Common myeloid progenitor, CD34-positive (primary cell): ENCODE data around the gene TMEM135.
"Not testable (repeated sequence)": the region's sequence is repeated elsewhere in the genome, so short reads cannot be mapped to it uniquely, and the experiment has no call there.

ENCODE experiments used
- CTCF ChIA-PET: fragments of 350-600 bp; sonication (Branson Sonifier 250); formaldehyde crosslinking; loops from one replicate; lab custom pipeline; 2021; ENCODE audit warnings: antibody characterized with exemption; lab: Charles Lee
- POLR2A ChIA-PET: fragments of 350-600 bp; sonication (Branson Sonifier 250); formaldehyde crosslinking; loops from one replicate; lab custom pipeline; 2021; ENCODE audit warnings: antibody characterized with exemption; lab: Charles Lee
- DNase-seq, 3 donors: peaks; one replicate each; pipeline versions ENCODE4 v3.0.0 to v3.0.0-alpha.2; 2013
- H3K27ac ChIP-seq, 2 experiments: 1 replicate in 1 of 2; 2 replicates in 1 of 2; pipeline ENCODE4 v1.7.0; 2013; ENCODE audit warnings: inconsistent platforms in 2 of 2, low read length in 2 of 2, mild to moderate bottlenecking in 2 of 2, low read depth in 1 of 2, moderate library complexity in 1 of 2; ENCODE audit not compliant: severe bottlenecking in 2 of 2, insufficient read depth in 1 of 2, poor library complexity in 1 of 2
- H3K27me3 ChIP-seq, 5 experiments: replicated peaks in 2 of 5; 1 replicate in 3 of 5; 2 replicates in 2 of 5; pipeline versions ENCODE4 v1.6.1 to v1.7.0; 2013; ENCODE audit warnings: low read length in 4 of 5, mild to moderate bottlenecking in 2 of 5, moderate library complexity in 2 of 5, inconsistent platforms in 1 of 5; ENCODE audit not compliant: insufficient read depth in 5 of 5, control insufficient read depth in 4 of 5
- H3K36me3 ChIP-seq, 4 experiments: 1 replicate in 2 of 4; 2 replicates in 2 of 4; pipeline versions ENCODE4 v1.6.1 to v1.7.0; 2013; ENCODE audit warnings: low read length in 3 of 4, control low read depth in 1 of 4, mild to moderate bottlenecking in 1 of 4; ENCODE audit not compliant: control insufficient read depth in 4 of 4, insufficient read depth in 4 of 4
- H3K4me1 ChIP-seq, 4 experiments: 1 replicate in 3 of 4; 2 replicates in 1 of 4; pipeline versions ENCODE4 v1.6.1 to v1.7.1; 2013; ENCODE audit warnings: low read length in 3 of 4, mild to moderate bottlenecking in 3 of 4, control low read depth in 1 of 4, inconsistent platforms in 1 of 4, moderate library complexity in 1 of 4; ENCODE audit not compliant: control insufficient read depth in 4 of 4, insufficient read depth in 4 of 4; ENCODE audit errors: control extremely low read depth in 1 of 4
- H3K4me3 ChIP-seq, 7 experiments: 1 replicate in 4 of 7; 2 replicates in 3 of 7; pipeline versions ENCODE4 v1.5.1 to v1.7.0; 2013; ENCODE audit warnings: mild to moderate bottlenecking in 7 of 7, low read length in 6 of 7, moderate library complexity in 6 of 7, inconsistent platforms in 2 of 7, low read depth in 2 of 7, control low read depth in 1 of 7; ENCODE audit not compliant: insufficient read depth in 4 of 7, control insufficient read depth in 1 of 7; ENCODE audit errors: extremely low read depth in 1 of 7
- H3K9me3 ChIP-seq, 5 experiments: 1 replicate in 4 of 5; 2 replicates in 1 of 5; pipeline versions ENCODE4 v1.6.1 to v1.7.1; 2013; ENCODE audit warnings: low read length in 4 of 5, mild to moderate bottlenecking in 2 of 5, inconsistent platforms in 1 of 5, low read depth in 1 of 5, moderate library complexity in 1 of 5; ENCODE audit not compliant: control insufficient read depth in 4 of 5, insufficient read depth in 2 of 5; ENCODE audit errors: control extremely low read depth in 1 of 5
- WGBS: methylation state at CpG from one replicate; pipeline ENCODE4 v1.1.5; 2013; ENCODE audit not compliant: insufficient coverage; 5-methylcytosine and 5-hydroxymethylcytosine counted together

TMEM135 gene

GRCh38 chr11:86996953-86997570 lies 40.7 kb upstream of the TMEM135 start:
- ChIA-PET POLR2A (interaction anchor here (0.7 kb wide), 1 partner anchor 881 kb away, joined by 3 read pairs; no protein-coding TSS in a partner anchor), CTCF (interaction anchor here (0.6 to 1.6 kb wide), 4 partner anchors 11 to 265 kb away, joined by 3 to 4 read pairs (median 3); no protein-coding TSS in a partner anchor)
- Histone ChIP-seq H3K9me3 (no peaks in the 10 kb centered on the region), H3K27ac (no peak overlapping the region), H3K36me3 (no peaks in the 10 kb centered on the region), H3K4me3 (no peak overlapping the region), H3K4me1 (no peaks in the 10 kb centered on the region), H3K27me3 (no peaks in the 10 kb centered on the region)
- 100% methylated on average over 1 of the region's 1 CpG for WGBS
- no peak for DNase-seq

GRCh38 chr11:86999388-86999787 lies 38.3 kb upstream of the TMEM135 start:
- no peak for DNase-seq
- H3K27ac ChIP-seq = peak overlapping the region in 1 of 2 experiments; percentile 75
- 100% methylated on average over 1 of the region's 1 CpG for WGBS
- no peaks in the 10 kb centered on the region for H3K36me3 ChIP-seq
- no peaks in the 10 kb centered on the region for H3K9me3 ChIP-seq
- CTCF ChIA-PET = no interaction called here
- H3K27me3 ChIP-seq = no peaks in the 10 kb centered on the region
- POLR2A ChIA-PET = interaction anchor here (0.9 kb wide), 1 partner anchor 14 kb away, joined by 4 read pairs; no protein-coding TSS in a partner anchor
- no peak overlapping the region for H3K4me3 ChIP-seq
- no peaks in the 10 kb centered on the region for H3K4me1 ChIP-seq

GRCh38 chr11:86999859-87000753 lies 37.6 kb upstream of the TMEM135 start:
- H3K36me3 ChIP-seq = no peaks in the 10 kb centered on the region
- H3K27ac ChIP-seq = peak overlapping the region in 1 of 2 experiments; percentile 75
- no peak overlapping the region for H3K4me3 ChIP-seq
- H3K9me3 ChIP-seq = no peaks in the 10 kb centered on the region
- ChIA-PET CTCF (no interaction called here), POLR2A (interaction anchor here (0.9 kb wide), 1 partner anchor 13 kb away, joined by 4 read pairs; no protein-coding TSS in a partner anchor)
- no peaks in the 10 kb centered on the region for H3K4me1 ChIP-seq
- 72% methylated on average over 3 of the region's 5 CpGs for WGBS
- no peaks in the 10 kb centered on the region for H3K27me3 ChIP-seq
- DNase-seq = no peak

DNA sequence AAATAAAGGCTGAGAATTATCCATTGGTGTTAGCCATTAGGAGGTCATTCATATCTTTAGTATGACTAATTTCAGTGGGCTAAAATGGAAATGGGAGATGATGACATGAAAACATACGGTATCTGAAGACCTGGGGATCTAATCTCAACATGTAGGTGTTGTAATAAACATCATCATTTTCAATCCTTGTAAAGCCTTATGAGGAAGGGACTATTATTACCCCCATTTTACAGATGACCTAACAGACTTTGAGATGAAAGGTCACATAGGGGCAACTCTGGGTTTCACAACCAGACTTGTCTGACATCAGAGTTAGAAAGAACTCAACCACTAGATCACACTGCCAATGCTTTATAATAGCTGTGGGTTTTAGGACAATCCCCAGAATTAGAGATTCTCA lies 34.8 kb upstream of the TMEM135 start:
- H3K4me3 ChIP-seq = no peak overlapping the region
- H3K27me3 ChIP-seq = no peaks in the 10 kb centered on the region
- CTCF ChIA-PET = interaction anchor here (1.4 kb wide), 1 partner anchor 8 kb away, joined by 4 read pairs; no protein-coding TSS in a partner anchor
- no peaks in the 10 kb centered on the region for H3K36me3 ChIP-seq
- no peak overlapping the region for H3K27ac ChIP-seq
- POLR2A ChIA-PET = no interaction called here
- DNase-seq = no peak
- WGBS = no CpG with 5 or more reads among the region's 1 CpG
- H3K9me3 ChIP-seq = no peaks in the 10 kb centered on the region
- no peaks in the 10 kb centered on the region for H3K4me1 ChIP-seq

GRCh38 chr11:87004281-87004680 lies 33.5 kb upstream of the TMEM135 start:
- CTCF ChIA-PET = interaction anchor here (1.4 kb wide), 1 partner anchor 9 kb away, joined by 4 read pairs; no protein-coding TSS in a partner anchor
- H3K27me3 ChIP-seq, H3K4me1 ChIP-seq, H3K9me3 ChIP-seq, H3K27ac ChIP-seq, H3K4me3 ChIP-seq, H3K36me3 ChIP-seq, POLR2A ChIA-PET, DNase-seq: not testable (repeated sequence)
- 100% methylated on average over 2 of the region's 4 CpGs for WGBS

DNA sequence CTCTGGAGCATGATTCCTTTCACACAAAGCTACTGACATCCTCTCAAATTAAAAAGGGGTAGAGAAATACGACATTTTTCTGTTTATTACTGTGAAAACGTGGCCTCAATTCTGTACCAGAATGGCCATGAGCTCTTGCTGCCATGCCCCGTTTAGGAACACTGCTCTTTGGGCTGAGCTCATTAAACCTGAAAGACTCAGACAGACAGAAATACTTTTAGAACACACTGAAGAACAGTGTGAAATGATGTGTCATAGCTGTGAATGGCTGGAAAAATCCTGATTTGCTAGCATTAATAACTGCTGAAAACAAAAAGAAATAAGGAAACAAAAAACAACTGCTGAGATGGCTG lies 32.2 kb upstream of the TMEM135 start:
- Histone ChIP-seq H3K4me3 (no peak overlapping the region), H3K9me3 (no peaks in the 10 kb centered on the region), H3K27me3 (no peaks in the 10 kb centered on the region), H3K4me1 (no peaks in the 10 kb centered on the region), H3K27ac (no peak overlapping the region), H3K36me3 (no peaks in the 10 kb centered on the region)
- no peak for DNase-seq
- POLR2A ChIA-PET = no interaction called here
- whole genome bisulfite sequencing = 100% methylated on average over 3 of the region's 3 CpGs
- CTCF ChIA-PET = interaction anchor here (0.7 to 1.4 kb wide), 4 partner anchors 10 to 254 kb away, joined by 3 to 8 read pairs (median 3); no protein-coding TSS in a partner anchor
